Measurements from ENCODE around the gene ACKR2. TPM values are rescaled to one million over a fixed set of nuclear protein-coding genes. Genes with fewer than 3 reads are reported as not detected.

The ACKR2 gene
- polyA plus RNA-seq, 3 donors from 2014 or later, result 0.18 TPM; not detected in 2

DNA sequence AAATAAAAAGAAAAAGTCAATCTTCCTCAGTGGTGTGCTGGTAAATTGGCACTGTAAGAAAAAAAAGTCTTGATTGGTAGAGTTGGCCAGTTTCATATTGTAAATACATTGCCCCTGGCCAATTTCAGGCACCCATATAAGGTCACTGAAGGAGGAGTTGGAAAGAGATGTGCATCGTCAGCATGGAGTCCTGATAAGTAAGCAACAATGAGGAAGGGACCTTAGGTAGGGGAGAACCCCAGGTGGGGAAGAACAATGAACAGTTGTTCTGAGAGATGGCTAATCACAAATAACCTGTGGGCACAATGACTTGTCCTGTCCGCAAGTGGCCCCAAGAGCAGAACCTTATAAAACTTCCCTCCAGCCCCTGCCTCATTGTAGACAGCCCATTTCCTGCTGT is 75.1 kb downstream of the ACKR2 start:
- no peaks in the 10 kb centered on the region for H3K36me3 Mint-ChIP-seq
- DNase-seq, result no peak
- H3K27me3 Mint-ChIP-seq (ENCODE audit: low read depth in 3 of 3), result peaks cover 4 to 13% (median 4%) of the 10 kb centered on the region in 3 donors
- H3K4me3 Mint-ChIP-seq, result no peak overlapping the region
- no peak overlapping the region for H3K27ac Mint-ChIP-seq
- peaks cover 0 to 2% (median 0%) of the 10 kb centered on the region in 6 donors for H3K9me3 Mint-ChIP-seq
- H3K4me1 Mint-ChIP-seq, result peaks cover 9 to 10% of the 10 kb centered on the region in 2 donors

DNA sequence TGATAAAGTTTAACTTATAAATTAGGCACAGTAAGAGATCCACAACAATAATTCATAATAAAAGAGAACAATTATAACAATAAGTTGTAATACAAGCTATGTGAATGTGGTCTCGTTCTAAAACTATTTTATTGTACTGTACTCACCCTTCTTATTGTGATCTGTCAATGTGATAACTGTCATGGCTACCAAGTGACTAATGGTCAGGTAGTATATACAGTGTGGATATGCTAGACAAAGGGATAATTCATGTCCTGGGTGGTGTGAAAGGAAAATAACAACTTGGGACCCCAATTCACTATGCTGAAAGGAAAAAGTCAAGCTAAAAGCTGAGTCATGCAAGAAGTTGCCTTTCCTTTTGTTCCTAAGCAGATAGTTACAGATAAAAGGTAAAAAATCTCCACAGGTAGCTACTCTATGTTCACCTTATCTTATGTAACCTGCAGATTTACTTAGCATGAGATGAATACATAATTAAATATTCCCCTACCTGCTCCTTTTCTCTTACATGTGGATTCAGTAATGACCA is 77.1 kb downstream of the ACKR2 start:
- Mint-ChIP-seq H3K4me1 (peaks cover 7 to 16% of the 10 kb centered on the region in 2 donors), H3K27me3 (ENCODE audit: low read depth in 3 of 3) (peaks cover 4 to 9% (median 9%) of the 10 kb centered on the region in 3 donors), H3K36me3 (no peaks in the 10 kb centered on the region), H3K27ac (no peak overlapping the region), H3K9me3 (peaks cover 0 to 2% (median 0%) of the 10 kb centered on the region in 6 donors), H3K4me3 (no peak overlapping the region)
- DNase-seq, result no peak

DNA sequence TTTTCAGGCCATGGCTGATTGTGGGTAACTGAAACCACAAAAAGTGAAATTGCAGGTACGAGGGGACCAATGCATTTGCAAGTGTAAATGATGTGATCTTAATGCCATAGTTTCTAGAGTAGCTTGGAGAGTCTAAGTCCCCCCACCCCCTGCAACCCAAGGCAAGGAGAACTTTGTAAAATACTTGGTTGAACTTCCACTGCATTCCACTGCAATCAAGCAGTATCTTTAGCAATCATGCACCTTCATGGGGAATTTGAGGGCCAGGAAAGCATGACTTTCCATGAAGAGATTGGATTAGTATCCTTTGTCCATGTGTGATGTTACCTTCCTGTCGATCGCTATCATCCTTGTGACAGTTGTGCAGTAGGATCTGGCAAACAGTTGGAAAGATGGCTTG is 77.8 kb downstream of the ACKR2 start:
- no peak overlapping the region for H3K4me3 Mint-ChIP-seq
- no peaks in the 10 kb centered on the region for H3K36me3 Mint-ChIP-seq
- H3K9me3 Mint-ChIP-seq, result peaks cover 0 to 2% (median 0%) of the 10 kb centered on the region in 6 donors
- H3K27ac Mint-ChIP-seq, result no peak overlapping the region
- H3K27me3 Mint-ChIP-seq (ENCODE audit: low read depth in 3 of 3), result peaks cover 4 to 16% (median 9%) of the 10 kb centered on the region in 3 donors
- peaks cover 5 to 12% of the 10 kb centered on the region in 2 donors for H3K4me1 Mint-ChIP-seq
- DNase-seq, result no peak

DNA sequence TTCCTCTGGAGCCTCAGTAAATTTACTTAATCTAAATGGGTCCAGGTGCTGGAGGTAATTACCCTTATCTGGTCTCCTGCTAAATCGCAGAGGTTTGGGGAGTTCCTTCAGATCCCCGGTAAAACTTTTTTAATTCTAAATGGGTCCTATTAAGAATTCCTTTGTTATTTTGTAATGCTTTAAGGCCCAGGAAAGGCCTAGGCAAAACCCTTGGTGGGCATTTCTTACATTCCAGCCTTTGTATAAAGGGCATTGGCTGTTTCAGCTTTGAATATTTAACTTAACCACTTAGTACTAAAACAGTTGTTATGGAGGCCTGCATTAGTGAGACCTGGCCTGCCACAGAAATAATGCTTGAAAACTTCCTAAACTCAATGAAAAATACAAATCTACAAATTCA is 81.8 kb downstream of the ACKR2 start:
- no peak overlapping the region for H3K27ac Mint-ChIP-seq
- H3K9me3 Mint-ChIP-seq, result peaks cover 0 to 2% (median 0%) of the 10 kb centered on the region in 6 donors
- H3K27me3 Mint-ChIP-seq (ENCODE audit: low read depth in 3 of 3), result peaks cover 8 to 19% (median 9%) of the 10 kb centered on the region in 3 donors
- H3K4me3 Mint-ChIP-seq, result no peak overlapping the region
- H3K4me1 Mint-ChIP-seq, result peaks cover 5 to 12% of the 10 kb centered on the region in 2 donors
- H3K36me3 Mint-ChIP-seq, result no peaks in the 10 kb centered on the region
- DNase-seq, result no peak

DNA sequence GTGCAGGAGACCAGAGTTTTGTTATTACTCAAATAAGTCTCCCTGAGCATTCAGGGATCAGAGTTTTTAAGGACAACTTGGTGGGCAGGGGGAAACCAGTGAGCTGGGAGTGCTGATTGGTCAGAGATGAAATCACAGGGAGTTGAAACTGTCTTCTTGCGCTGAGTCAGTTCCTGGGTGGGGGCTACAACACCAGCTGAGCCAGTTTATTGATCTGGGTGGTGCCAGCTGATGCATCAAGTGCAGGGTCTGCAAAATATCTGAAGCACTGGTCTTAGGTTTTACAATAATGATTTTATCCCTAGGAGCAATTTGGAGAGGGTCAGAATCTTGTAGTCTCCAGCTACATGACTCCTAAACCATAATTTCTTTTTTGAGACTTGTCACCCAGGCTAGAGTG is 82.9 kb downstream of the ACKR2 start:
- peaks cover 8 to 19% (median 9%) of the 10 kb centered on the region in 3 donors for H3K27me3 Mint-ChIP-seq (ENCODE audit: low read depth in 3 of 3)
- H3K36me3 Mint-ChIP-seq, result no peaks in the 10 kb centered on the region
- no peak overlapping the region for H3K27ac Mint-ChIP-seq
- no peak for DNase-seq
- peaks cover 0 to 2% (median 0%) of the 10 kb centered on the region in 6 donors for H3K9me3 Mint-ChIP-seq
- peaks cover 5 to 12% of the 10 kb centered on the region in 2 donors for H3K4me1 Mint-ChIP-seq
- H3K4me3 Mint-ChIP-seq, result no peak overlapping the region

DNA sequence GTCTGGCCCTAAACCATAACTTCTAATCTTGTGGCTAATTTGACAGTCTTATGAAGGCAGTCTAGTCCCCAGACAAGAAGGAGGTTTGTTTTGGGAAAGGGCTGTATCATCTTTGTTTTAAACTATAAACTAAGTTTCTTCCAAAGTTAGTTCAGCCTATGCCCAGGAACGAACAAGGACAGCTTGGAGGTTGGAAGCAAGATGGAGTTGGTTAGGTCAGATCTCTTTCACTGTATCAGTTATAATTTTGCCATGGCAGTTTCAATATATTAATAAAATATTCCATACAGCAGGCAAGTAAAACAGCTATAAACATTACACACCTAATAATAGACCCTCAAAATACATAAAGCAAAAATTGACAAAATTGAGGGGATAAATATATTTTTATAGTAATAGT is 83.6 kb downstream of the ACKR2 start:
- Mint-ChIP-seq H3K27ac (no peak overlapping the region), H3K4me3 (no peak overlapping the region), H3K27me3 (ENCODE audit: low read depth in 3 of 3) (peaks cover 5 to 19% (median 9%) of the 10 kb centered on the region in 3 donors), H3K9me3 (no peaks in the 10 kb centered on the region), H3K36me3 (no peaks in the 10 kb centered on the region), H3K4me1 (peaks cover 5 to 12% of the 10 kb centered on the region in 2 donors)
- DNase-seq, result no peak

DNA sequence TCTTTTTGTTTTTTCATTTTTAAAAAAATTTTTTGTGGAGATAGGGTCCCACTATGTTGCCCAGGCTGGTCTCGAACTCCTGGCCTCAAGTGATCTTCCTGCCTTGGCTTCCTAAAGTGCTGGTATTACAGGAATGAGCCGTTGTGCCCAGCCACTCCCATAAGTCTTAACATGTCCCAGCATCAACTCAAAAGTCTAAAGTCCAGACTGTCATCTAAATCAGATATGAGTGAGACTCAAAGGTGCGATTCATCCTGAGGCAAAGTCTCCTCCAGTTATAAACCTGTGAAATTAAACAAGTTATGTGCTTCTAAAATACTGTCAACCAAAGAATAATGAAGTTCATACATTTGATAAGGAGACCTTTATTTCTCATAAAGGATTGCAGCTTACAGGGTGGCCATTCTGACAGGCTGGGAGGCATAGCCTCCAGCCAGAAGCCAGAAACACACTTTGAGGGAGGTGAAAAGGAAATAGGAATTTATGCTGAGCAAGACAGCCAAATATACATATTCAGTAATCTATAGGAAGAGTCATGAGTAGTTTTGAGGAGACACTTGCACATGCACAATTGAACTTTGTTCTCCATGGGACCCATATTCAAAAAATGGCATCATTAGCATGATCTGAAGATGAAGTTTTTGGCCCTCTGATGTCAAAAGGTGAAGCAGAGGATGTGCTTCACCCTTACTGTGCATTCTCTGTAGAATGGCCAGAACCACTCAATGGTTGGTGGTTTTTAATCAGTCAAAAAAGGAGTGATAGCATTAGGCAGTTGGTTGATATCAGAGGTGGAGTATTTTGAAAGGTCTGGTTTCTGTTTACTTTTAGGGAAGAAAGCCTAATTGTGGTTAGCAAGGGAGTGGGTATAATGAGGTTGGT is 85.7 kb downstream of the ACKR2 start:
- H3K27ac Mint-ChIP-seq, result no peak overlapping the region
- no peak for DNase-seq
- peaks cover 2 to 6% of the 10 kb centered on the region in 2 donors for H3K4me1 Mint-ChIP-seq
- H3K36me3 Mint-ChIP-seq, result no peaks in the 10 kb centered on the region
- no peaks in the 10 kb centered on the region for H3K9me3 Mint-ChIP-seq
- H3K4me3 Mint-ChIP-seq, result no peak overlapping the region
- H3K27me3 Mint-ChIP-seq (ENCODE audit: low read depth in 3 of 3), result peaks cover 0 to 11% (median 5%) of the 10 kb centered on the region in 3 donors

DNA sequence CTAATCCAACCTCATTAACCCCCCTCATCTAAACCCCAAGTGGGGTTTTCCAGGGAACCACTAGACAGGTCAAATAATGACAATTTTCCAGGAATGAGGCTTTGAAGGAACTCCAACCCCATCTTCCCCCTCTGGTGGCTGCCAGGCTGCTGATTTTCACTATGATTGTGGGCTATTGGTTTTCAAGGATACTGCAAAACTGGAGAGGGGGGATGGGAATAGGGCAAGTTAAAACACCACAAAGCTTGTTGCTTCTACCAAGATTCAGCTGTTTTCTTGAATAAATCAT is 86.3 kb downstream of the ACKR2 start:
- Mint-ChIP-seq H3K4me3 (no peak overlapping the region), H3K9me3 (no peaks in the 10 kb centered on the region), H3K27ac (no peak overlapping the region), H3K27me3 (ENCODE audit: low read depth in 3 of 3) (peaks cover 0 to 11% (median 5%) of the 10 kb centered on the region in 3 donors), H3K36me3 (no peaks in the 10 kb centered on the region), H3K4me1 (peaks cover 0 to under 1% of the 10 kb centered on the region in 2 donors)
- DNase-seq, result no peak

DNA sequence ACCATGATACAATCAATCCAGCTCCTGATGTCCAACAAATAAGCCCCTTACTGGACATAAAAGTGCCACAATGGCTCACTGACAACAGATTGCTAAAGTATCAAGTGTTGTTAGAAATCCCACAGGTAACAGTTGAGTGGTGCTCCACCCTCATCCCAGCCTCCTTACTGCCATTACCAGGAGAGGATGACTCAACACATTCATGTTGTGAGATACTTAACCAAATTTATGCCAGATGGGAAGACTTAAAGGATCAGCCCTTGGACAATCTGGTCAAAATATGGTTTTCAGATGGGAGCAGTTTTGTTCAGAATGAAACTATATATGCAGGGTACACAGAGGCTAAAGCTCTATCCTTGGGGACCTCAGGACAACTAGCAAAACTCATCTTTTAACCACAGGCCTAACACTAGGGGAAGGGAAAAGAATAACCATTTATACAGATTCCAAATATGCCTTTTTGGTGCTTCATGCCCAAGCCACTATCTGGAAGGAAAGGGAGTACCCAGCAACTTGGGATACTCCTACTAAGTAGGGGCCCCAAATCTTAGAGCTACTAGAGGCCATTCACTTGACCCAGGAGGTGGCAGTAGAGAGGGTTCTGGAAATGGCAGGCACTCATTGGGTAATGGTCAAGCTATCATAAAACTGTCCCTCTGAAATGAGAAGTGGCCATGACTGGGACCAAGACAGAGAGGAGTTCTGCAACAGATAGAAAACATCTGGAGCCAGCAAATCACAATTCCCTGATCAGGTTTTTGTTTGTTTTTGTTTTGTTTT is 89.8 kb downstream of the ACKR2 start:
- Mint-ChIP-seq H3K4me3 (no peak overlapping the region), H3K4me1 (no peaks in the 10 kb centered on the region), H3K27me3 (ENCODE audit: low read depth in 3 of 3) (peaks cover 3 to 5% (median 5%) of the 10 kb centered on the region in 3 donors), H3K36me3 (peaks cover 0 to 4% (median 3%) of the 10 kb centered on the region in 3 donors), H3K27ac (no peak overlapping the region), H3K9me3 (peaks cover 1 to 8% (median 4%) of the 10 kb centered on the region in 6 donors)
- no peak for DNase-seq

DNA sequence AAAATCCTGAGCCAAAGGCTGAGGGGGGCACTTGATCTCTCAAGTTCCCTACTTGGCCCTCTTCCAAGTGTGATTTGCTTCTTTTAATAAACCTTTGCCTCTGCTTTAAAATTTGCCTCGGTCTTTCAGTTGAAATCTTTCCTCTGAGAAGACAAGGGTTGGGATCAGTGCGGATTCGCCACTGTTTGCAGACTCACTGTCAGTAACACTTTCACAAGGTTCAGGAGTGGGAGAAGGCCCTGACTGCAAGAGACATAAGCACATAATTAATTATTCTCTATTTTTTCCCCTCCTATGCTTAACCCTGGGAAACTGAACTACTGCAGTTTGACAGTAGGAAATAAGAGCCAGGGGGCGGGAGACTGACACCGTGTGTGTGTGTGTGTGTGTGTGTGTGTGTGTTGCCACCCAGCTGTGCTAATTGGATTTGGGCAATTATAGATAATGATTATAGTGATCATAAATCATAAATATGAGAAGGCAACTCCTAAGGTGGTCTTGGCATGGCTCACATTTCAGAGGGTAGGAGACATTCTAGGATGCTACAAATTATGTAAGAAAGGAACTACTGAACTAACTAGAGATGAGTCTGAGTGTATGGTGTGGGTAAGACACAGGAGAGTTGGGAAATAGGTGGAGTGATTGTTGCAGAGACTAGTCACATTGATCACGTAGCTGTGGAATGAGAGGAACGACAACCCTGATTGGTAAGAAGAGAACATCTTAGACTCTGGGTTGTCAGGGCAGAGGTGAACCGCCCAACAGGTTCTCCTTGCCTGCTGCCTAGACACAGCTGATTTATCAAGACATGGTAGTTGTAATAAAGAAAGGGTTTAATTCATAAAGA is 91.2 kb downstream of the ACKR2 start:
- H3K27ac Mint-ChIP-seq, result no peak overlapping the region
- H3K36me3 Mint-ChIP-seq, result peaks cover 5 to 10% (median 6%) of the 10 kb centered on the region in 3 donors
- DNase-seq, result no peak
- H3K4me1 Mint-ChIP-seq, result peaks cover 1 to 2% of the 10 kb centered on the region in 2 donors
- no peak overlapping the region for H3K4me3 Mint-ChIP-seq
- peaks cover 3 to 11% (median 5%) of the 10 kb centered on the region in 3 donors for H3K27me3 Mint-ChIP-seq (ENCODE audit: low read depth in 3 of 3)
- peaks cover 2 to 18% (median 9%) of the 10 kb centered on the region in 6 donors for H3K9me3 Mint-ChIP-seq

DNA sequence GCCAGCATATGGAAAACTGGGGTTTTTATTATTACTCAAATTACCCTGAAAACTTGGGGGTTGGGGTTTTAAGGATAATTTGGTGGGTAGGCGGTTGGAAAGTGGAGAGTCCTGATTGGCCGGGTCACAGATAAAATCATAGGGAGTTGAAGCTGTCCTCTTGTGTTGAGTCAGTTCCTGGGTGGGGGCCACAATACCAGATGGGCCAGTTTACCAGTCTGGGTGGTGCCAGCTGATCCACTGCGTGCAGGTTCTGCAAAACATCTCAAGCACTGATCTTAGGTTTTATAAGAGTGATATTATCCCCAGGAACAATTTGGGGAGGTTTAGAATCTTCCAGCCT is 91.8 kb downstream of the ACKR2 start:
- H3K4me1 Mint-ChIP-seq, result peaks cover 6 to 7% of the 10 kb centered on the region in 2 donors
- DNase-seq, result no peak
- peaks cover 2 to 18% (median 9%) of the 10 kb centered on the region in 6 donors for H3K9me3 Mint-ChIP-seq
- H3K27ac Mint-ChIP-seq, result no peak overlapping the region
- H3K4me3 Mint-ChIP-seq, result no peak overlapping the region
- H3K36me3 Mint-ChIP-seq, result peaks cover 7 to 12% (median 9%) of the 10 kb centered on the region in 3 donors
- H3K27me3 Mint-ChIP-seq (ENCODE audit: low read depth in 3 of 3), result peaks cover 3 to 13% (median 7%) of the 10 kb centered on the region in 3 donors

DNA sequence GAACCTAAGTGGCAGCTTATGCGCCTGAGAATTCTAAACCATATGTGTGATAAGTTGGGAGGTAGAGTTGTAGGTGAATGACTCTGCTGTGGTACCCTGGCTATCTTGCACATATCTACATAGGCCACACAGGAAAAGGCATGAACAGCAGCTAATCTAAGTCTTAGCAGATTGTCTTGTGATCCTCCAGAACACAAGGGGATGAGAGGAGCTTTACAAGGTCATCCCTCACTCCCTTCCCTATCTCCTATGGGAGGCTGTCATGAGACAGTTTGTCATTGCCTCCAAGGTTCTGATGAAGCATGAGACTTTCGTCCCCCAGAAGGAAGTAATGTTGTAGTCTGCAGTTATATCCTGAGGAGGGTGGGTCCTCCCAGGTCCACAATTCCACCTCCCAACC is 93.0 kb downstream of the ACKR2 start:
- H3K27ac Mint-ChIP-seq, result no peak overlapping the region
- peaks cover 13 to 14% of the 10 kb centered on the region in 2 donors for H3K4me1 Mint-ChIP-seq
- peaks cover 9 to 12% (median 11%) of the 10 kb centered on the region in 3 donors for H3K36me3 Mint-ChIP-seq
- peaks cover 3 to 19% (median 7%) of the 10 kb centered on the region in 3 donors for H3K27me3 Mint-ChIP-seq (ENCODE audit: low read depth in 3 of 3)
- H3K4me3 Mint-ChIP-seq, result no peak overlapping the region
- peaks cover 2 to 18% (median 9%) of the 10 kb centered on the region in 6 donors for H3K9me3 Mint-ChIP-seq
- DNase-seq, result no peak

DNA sequence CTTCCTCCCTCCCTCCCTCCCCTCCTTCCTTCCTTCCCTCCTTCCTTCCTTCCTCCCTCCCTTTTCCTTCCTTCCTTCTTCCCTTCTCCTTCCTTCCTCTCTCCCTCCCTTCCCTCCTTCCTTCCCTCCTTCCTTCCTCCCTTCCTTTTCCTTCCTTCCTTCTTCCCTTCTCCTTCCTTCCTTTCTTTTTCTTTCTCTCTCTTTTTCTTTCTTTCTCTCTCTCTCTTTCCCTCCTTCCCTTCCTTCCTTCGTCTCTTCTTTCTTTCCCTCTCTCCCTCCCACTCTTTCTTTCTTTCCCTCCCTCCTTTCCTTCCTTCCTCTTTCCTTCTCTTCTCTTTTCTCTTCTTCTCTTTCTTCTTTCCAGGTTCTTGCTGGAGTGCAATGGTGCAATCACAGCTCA is 94.8 kb downstream of the ACKR2 start:
- Mint-ChIP-seq H3K9me3 (peaks cover 2 to 18% (median 9%) of the 10 kb centered on the region in 6 donors), H3K4me1 (peaks cover 13 to 14% of the 10 kb centered on the region in 2 donors), H3K27me3 (ENCODE audit: low read depth in 3 of 3) (peaks cover 3 to 28% (median 7%) of the 10 kb centered on the region in 3 donors), H3K36me3 (peaks cover 9 to 12% (median 11%) of the 10 kb centered on the region in 3 donors), H3K4me3 (no peak overlapping the region), H3K27ac (no peak overlapping the region)
- DNase-seq, result no peak
